Activated naive CD4-positive, alpha-beta T cell treated with anti-CD3 and anti-CD28 coated beads, Interleukin-2, amount 50 U/mL, for 72 hours (primary cell): Measurements from ENCODE around the gene SIAH2. TPM values are rescaled to one million over a fixed set of nuclear protein-coding genes. Genes with fewer than 3 reads are reported as not detected.
"Not testable (repeated sequence)": the region's sequence is repeated elsewhere in the genome, so short reads cannot be mapped to it uniquely, and the experiment has no call there.

Source experiments
- ATAC-seq, 2 donors: fragments of 150-1000 bp; cut with Tn5 transposase; 2 replicates each; pipeline ENCODE4 v1.10.0; 2021; ENCODE audit warnings: mild to moderate bottlenecking in 2 of 2, moderate library complexity in 2 of 2
- DNase-seq, 2 donors: peaks; one replicate each; pipeline ENCODE4 v3.0.0; 2021 to 2022; ENCODE audit warnings: low spot score in 2 of 2
- H3K27ac Mint-ChIP-seq, 2 donors: one replicate each; pipeline ENCODE4 v1.8.0; 2022; ENCODE audit warnings: mild to moderate bottlenecking in 2 of 2, mixed read lengths in 2 of 2
- H3K36me3 Mint-ChIP-seq, 2 donors: one replicate each; pipeline ENCODE4 v1.8.0; 2022; ENCODE audit warnings: mixed read lengths in 2 of 2
- H3K9me3 Mint-ChIP-seq, 2 donors: one replicate each; pipeline ENCODE4 v1.8.0; 2022; ENCODE audit warnings: mixed read lengths in 2 of 2
- total RNA-seq, 2 donors: library from RNA; stranded (reverse); gene quantifications; one replicate each; pipeline ENCODE4 v1.2.3, GENCODE V29; 2022

The SIAH2 gene, protein sequence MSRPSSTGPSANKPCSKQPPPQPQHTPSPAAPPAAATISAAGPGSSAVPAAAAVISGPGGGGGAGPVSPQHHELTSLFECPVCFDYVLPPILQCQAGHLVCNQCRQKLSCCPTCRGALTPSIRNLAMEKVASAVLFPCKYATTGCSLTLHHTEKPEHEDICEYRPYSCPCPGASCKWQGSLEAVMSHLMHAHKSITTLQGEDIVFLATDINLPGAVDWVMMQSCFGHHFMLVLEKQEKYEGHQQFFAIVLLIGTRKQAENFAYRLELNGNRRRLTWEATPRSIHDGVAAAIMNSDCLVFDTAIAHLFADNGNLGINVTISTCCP
- total RNA-seq: 10 to 100 TPM; 68.3 to 74.7 TPM

GRCh38 chr3:150763122-150763840 is at the start of gene SIAH2:
Gene SIAH2 (minus strand): TSS chr3:150763169. CDS start chr3:150762849, 320 bp downstream.
- DNase-seq (peak; percentile 89 to 95), ATAC-seq (peak; percentile 71 to 76)
- Mint-ChIP-seq H3K36me3 (peaks cover 46 to 48% of the 10 kb centered on the region in 2 donors), H3K9me3 (no peaks in the 10 kb centered on the region), H3K27ac (peak within 1 kb of the TSS; percentile 99 to 100)

GRCh38 chr3:150811984-150812383 is 49.0 kb upstream of the SIAH2 start:
- ATAC-seq: no peak
- DNase-seq: no peak
- Mint-ChIP-seq H3K27ac (no peak overlapping the region), H3K36me3 (no peaks in the 10 kb centered on the region), H3K9me3 (no peaks in the 10 kb centered on the region)

GRCh38 chr3:150810641-150811040 is 47.7 kb upstream of the SIAH2 start:
- DNase-seq (no peak), ATAC-seq (no peak)
- no peaks in the 10 kb centered on the region for H3K9me3 Mint-ChIP-seq
- H3K27ac Mint-ChIP-seq: no peak overlapping the region
- no peaks in the 10 kb centered on the region for H3K36me3 Mint-ChIP-seq

- H3K36me3 Mint-ChIP-seq: no peaks in the 10 kb centered on the region
- no peaks in the 10 kb centered on the region for H3K9me3 Mint-ChIP-seq
- DNase-seq: no peak
- H3K27ac Mint-ChIP-seq: no peak overlapping the region
- ATAC-seq: no peak
Measured at GRCh38 chr3:150806185-150806835, 43.3 kb upstream of the SIAH2 start.

- no peak overlapping the region for H3K27ac Mint-ChIP-seq
- ATAC-seq (no peak), DNase-seq (no peak)
- H3K36me3 Mint-ChIP-seq: no peaks in the 10 kb centered on the region
- no peaks in the 10 kb centered on the region for H3K9me3 Mint-ChIP-seq
Measured at GRCh38 chr3:150805354-150805753, 42.4 kb upstream of the SIAH2 start.

- no peaks in the 10 kb centered on the region for H3K9me3 Mint-ChIP-seq
- no peaks in the 10 kb centered on the region for H3K36me3 Mint-ChIP-seq
- DNase-seq (no peak), ATAC-seq (no peak)
- peak overlapping the region in 1 of 2 donors; percentile 10 for H3K27ac Mint-ChIP-seq
Measured at GRCh38 chr3:150803440-150803985, 40.5 kb upstream of the SIAH2 start.

DNA sequence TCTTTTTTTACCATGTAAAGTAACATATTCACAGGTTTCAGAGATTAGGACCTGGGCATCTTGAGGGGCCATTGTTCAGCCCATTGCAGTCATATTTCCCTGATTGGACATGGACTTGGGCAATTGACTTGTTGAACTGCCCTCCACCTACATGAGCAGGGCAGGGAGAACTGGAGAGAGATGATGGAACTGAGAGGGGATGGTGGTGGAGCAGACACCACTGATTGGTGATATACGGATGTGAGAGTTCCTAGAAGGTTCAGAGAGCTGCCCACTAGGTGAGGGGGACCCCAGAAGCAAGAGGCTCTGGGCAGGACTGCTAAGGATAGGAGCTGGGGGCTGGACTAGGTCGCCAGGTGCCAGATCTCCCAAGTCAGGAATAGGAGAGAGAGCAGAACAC is 37.8 kb upstream of the SIAH2 start:
- no peak overlapping the region for H3K27ac Mint-ChIP-seq
- no peak for ATAC-seq

DNA sequence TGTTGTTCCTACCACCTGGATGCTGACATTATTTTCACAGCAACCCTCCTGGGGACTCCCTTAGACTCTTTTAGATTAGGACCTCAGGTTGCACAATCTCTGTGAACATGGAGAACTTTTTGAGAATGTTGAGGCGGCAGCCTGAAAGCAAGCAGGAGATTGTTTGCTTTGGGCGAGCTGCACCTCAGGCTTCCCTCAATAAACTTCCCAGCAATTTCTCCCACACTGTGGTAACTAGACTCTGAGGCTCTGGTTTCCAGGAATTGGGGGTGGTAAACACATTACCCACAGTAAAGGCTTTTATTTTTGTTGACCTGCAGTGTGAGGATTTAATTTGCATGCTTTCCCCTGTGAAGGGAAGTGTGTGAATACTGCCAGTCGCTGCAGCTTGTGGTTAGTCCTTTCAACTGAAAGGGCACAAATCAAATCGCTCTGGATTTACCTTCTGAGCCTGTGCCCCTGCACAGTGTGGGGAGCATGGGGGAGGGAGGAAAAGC is 35.2 kb upstream of the SIAH2 start:
- DNase-seq (no peak), ATAC-seq (no peak)
- Mint-ChIP-seq H3K9me3 (peaks cover 0 to 5% of the 10 kb centered on the region in 2 donors), H3K27ac (no peak overlapping the region), H3K36me3 (no peaks in the 10 kb centered on the region)

More for the DNA sequence above, 37.8 kb upstream of the SIAH2 start:
- Mint-ChIP-seq H3K36me3 (no peaks in the 10 kb centered on the region), H3K9me3 (peaks cover 0 to 5% of the 10 kb centered on the region in 2 donors)
- no peak for DNase-seq

- Mint-ChIP-seq H3K36me3 (no peaks in the 10 kb centered on the region), H3K27ac (no peak overlapping the region), H3K9me3 (peaks cover 0 to 5% of the 10 kb centered on the region in 2 donors)
- peak; percentile 49 to 69 for ATAC-seq
- DNase-seq: no peak
Measured at GRCh38 chr3:150797155-150797554, 34.2 kb upstream of the SIAH2 start.

- not testable (repeated sequence) for ATAC-seq, DNase-seq, H3K36me3 Mint-ChIP-seq, H3K9me3 Mint-ChIP-seq
- peak overlapping the region in 1 of 2 donors; percentile 5 for H3K27ac Mint-ChIP-seq
Measured at GRCh38 chr3:150796527-150796926, 33.6 kb upstream of the SIAH2 start.

DNA sequence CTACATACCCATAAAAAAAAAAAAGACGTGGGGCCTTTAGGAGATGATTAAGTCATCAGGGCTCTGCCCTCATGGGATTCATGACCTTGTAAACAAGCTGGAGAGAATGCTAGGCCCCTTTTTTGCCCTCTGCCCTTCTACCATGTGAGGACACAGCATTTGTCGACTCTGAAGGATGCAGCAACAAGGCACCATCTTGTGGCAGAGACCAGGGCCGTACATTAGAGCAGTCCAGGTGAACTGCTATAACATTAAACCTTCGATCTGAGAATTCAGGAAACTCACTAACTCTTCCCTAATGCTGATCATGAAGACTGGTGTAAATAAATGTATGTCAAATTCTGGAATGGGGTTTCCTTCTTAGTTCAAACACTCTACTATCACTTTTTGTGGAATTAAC is 30.7 kb upstream of the SIAH2 start:
- ATAC-seq (no peak), DNase-seq (no peak)
- peaks cover 0 to 5% of the 10 kb centered on the region in 2 donors for H3K9me3 Mint-ChIP-seq
- H3K27ac Mint-ChIP-seq: no peak overlapping the region
- no peaks in the 10 kb centered on the region for H3K36me3 Mint-ChIP-seq

DNA sequence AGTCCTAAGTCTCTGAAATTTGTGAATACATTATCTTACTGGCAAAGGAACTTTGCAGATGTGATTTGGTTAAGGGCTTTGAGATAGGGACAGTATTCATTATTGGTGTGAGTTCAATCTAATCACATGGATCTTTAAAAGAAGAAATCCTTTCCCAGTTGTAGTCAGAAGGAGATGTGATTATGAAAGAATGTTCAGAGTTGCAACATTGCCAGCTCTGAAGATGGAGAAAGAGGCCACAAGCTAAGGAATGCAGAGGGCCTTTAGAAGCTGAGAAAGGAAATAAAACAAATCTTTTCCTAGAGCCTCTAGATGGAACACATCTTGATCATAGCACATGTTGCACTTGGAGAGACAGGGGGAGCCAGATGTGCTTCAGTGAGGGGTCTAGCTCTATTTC is 27.7 kb upstream of the SIAH2 start:
- ATAC-seq: no peak
- Mint-ChIP-seq H3K9me3 (no peaks in the 10 kb centered on the region), H3K36me3 (no peaks in the 10 kb centered on the region), H3K27ac (no peak overlapping the region)
- no peak for DNase-seq

DNA sequence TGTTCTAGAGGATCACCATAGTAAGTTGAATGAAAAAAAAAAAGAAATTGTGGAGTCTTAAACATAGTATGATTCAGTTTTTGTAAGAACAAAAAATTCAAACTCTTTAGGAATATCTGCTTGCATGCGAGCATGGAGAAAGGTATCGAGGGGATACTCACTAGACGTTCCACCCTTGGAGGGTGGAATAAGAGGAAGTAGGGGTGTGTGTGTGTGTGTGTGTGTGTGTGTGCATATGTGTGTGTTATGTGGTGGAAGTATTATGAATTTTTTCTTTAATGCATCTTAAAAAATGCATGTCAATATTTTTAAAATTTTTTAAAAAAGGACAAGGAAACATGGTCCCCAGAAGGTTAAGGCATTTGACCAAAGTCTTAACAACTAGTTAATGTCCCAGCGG is 26.5 kb upstream of the SIAH2 start:
- H3K27ac Mint-ChIP-seq: no peak overlapping the region
- ATAC-seq: no peak
- DNase-seq: no peak
- H3K36me3 Mint-ChIP-seq: no peaks in the 10 kb centered on the region
- no peaks in the 10 kb centered on the region for H3K9me3 Mint-ChIP-seq

GRCh38 chr3:150787741-150788370 is 24.9 kb upstream of the SIAH2 start:
- Mint-ChIP-seq H3K36me3 (peaks cover 0 to 1% of the 10 kb centered on the region in 2 donors), H3K9me3 (no peaks in the 10 kb centered on the region), H3K27ac (peak overlapping the region in 1 of 2 donors; percentile 40)
- ATAC-seq (peak; percentile 27 to 47), DNase-seq (peak; percentile 69 to 84)

DNA sequence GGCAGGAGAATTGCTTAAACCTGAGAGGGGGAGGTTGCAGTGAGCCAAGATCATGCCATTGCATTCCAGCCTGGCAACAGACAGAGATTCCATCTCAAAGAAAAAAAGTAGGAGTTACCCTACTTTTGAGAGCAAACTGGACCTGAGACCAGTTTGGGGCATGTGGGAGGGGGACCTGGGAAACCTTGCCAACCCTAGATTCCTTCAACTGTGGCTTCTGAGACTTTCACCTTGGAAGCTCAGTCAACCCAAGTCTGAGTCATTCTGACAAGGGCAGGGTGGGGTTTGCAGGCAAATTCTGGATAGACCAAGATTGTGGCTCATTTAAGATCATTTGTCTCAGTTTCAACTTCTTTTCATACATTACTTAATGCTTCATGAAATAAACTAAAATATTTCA is 23.8 kb upstream of the SIAH2 start:
- DNase-seq: peak in 1 of 2 donors; percentile 45
- peak; percentile 69 to 70 for ATAC-seq
- H3K27ac Mint-ChIP-seq: peak overlapping the region; percentile 88 to 95
- peaks cover 0 to 10% of the 10 kb centered on the region in 2 donors for H3K36me3 Mint-ChIP-seq
- H3K9me3 Mint-ChIP-seq: peaks cover 0 to 4% of the 10 kb centered on the region in 2 donors

DNA sequence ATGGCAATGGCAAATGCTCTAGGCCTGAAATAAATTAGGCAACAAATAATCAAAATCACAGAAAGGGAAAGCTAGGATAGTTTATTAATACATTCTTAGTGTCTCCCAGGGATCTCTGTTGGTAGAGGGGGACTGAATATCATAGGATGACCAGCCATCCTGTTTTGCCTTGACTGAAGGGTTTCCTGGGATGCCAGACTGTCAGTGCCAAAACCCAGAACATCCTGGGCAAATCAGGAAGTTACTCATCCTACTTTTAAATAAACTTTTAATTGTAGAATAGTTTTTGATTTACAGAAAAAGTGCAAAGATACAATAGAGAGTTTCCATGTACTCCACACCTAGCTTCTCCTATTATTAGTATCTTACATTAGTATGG is 21.8 kb upstream of the SIAH2 start:
- Mint-ChIP-seq H3K36me3 (peaks cover 0 to 17% of the 10 kb centered on the region in 2 donors), H3K27ac (peak overlapping the region; percentile 95 to 99), H3K9me3 (peaks cover 0 to 14% of the 10 kb centered on the region in 2 donors)
- no peak for DNase-seq
- no peak for ATAC-seq
